Measurements from ENCODE around the gene CYP4F22. TPM values are rescaled to one million over a fixed set of nuclear protein-coding genes. Genes with fewer than 3 reads are reported as not detected.

Gene CYP4F22
- not detected for total RNA-seq (2021; fragmentation: NEBNext Ultra II Directional; extraction: Animal tissue kit (Norgen Biotek cat#: 25700))
- long read RNA-seq, result 0 reads

- TF ChIP-seq CTCF (IDR thresholded peaks at IDR 0.05), result no peak
- H3K4me1 Mint-ChIP-seq (ENCODE audit: low read depth), result no peaks in the 10 kb centered on the region
- H3K27me3 Mint-ChIP-seq (ENCODE audit: insufficient read depth), result peaks cover 32% of the 10 kb centered on the region
- H3K9me3 Mint-ChIP-seq, result no peaks in the 10 kb centered on the region
- no peak for DNase-seq
- no peak within 1 kb of the TSS for H3K27ac Mint-ChIP-seq
- no peaks in the 10 kb centered on the region for H3K36me3 Mint-ChIP-seq (ENCODE audit: low read depth)
- no peak within 1 kb of the TSS for H3K4me3 Mint-ChIP-seq
These were observed at the start of gene CYP4F22 for GRCh38 chr19:15508035-15508710. CYP4F22 (plus strand) TSS chr19:15508525; CDS start chr19:15525337, 16,812 bp downstream.

DNA sequence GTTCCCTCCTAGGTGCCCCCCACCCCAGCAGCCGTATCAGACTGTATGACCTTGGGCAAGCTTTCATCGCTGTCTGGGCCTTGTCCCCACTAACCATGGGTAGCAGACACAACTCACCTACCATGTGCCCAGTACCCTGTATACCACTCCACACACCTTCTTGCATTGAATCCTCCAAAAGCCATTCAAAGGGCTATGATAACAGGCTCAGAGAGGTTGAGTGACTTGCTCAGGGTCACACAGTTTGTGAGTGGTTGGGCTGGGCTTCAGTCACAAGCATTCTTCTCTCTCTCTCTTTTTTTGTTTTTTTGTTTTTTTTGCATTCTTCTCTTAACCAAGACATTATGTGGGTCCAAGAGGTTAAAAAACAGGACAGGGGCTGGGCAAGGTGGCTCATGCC is 46.6 kb upstream of the CYP4F22 start:
- Mint-ChIP-seq H3K36me3 (ENCODE audit: low read depth) (no peaks in the 10 kb centered on the region), H3K27me3 (ENCODE audit: insufficient read depth) (peaks cover 18% of the 10 kb centered on the region), H3K9me3 (no peaks in the 10 kb centered on the region), H3K27ac (no peak overlapping the region), H3K4me1 (ENCODE audit: low read depth) (peaks cover 2% of the 10 kb centered on the region), H3K4me3 (no peak overlapping the region)
- DNase-seq, result no peak
- TF ChIP-seq CTCF (IDR thresholded peaks at IDR 0.05), result no peak

DNA sequence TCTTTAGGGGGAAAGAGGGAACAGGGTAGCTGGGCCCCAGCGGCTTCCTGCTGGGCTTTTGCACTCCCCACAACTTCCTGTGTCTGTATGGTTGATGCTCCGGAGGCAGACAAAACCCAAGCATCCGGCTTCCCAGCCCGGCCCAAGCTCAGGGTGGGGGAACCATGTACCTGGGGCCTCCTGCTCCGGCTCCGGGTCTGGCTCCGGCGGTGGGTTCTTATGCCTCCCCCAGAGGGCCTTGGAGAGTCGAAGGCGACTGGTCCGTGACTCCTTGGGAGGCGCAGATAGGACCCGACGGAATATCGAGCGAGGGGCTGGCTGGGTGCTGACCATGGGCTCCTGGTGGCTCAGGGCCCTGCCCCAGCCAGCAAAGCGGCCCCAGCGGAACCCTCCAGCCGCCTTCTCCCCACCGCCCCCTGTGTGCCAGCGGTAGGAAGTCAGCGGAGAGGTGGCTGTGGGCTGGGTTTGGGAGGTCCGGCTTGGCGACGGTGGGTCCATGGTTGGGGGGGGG is 44.4 kb upstream of the CYP4F22 start:
- Mint-ChIP-seq H3K27ac (no peak overlapping the region), H3K9me3 (no peaks in the 10 kb centered on the region), H3K4me3 (no peak overlapping the region), H3K36me3 (ENCODE audit: low read depth) (no peaks in the 10 kb centered on the region), H3K4me1 (ENCODE audit: low read depth) (peaks cover 15% of the 10 kb centered on the region), H3K27me3 (ENCODE audit: insufficient read depth) (peaks cover 15% of the 10 kb centered on the region)
- TF ChIP-seq CTCF (IDR thresholded peaks at IDR 0.05), result no peak
- DNase-seq, result no peak

DNA sequence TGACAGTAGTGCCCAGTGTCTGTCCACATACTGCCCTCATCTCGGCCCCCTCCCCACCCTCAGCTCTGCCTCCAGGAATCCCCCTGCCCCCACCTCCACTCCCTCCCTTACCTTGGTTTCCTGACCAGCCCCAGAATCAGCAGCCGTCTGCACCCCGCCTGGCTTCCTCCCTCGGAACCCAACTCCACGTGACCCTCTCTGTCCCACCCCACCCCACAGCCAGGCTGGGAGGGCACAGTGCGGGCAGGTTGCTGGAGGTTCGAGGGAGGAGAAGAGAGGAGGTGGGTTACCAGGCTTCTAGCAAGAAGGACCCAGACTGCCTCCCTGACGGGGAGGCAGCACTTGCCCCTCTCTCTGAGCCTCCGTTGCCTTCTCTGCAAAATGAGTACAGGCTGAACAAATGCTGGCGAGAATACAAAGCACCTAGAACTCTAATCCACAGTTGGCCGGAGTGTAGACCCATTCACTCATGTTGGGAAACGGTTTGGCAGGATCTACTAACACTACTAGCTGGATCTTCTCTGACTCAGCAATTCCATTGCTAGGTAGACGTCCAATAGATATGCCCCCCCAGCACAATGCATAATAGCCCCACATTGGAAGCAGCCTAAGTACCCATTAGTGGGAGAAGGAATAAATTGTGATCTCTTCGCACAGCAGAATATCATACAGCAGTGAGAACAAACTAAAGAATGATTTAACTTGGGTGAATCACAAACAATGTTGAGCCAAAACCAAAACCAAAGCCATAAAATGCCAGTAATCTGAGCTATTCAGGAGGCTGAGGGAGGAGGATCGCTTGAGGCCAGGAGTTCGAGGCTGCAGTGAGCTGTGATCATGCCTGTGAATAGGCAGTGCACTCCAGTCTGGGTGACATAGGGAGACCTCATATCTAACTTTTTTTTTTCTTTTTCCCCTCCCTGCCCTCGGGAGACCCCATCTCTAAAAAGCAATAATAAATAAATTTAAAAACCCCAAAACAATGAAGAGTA is 43.6 kb upstream of the CYP4F22 start, which contains the start of gene RASAL3:
Gene RASAL3 (minus strand): TSS at position 151 of the 992 bp plus-strand sequence. CDS start 186 bp downstream, outside the sequence.
- no peaks in the 10 kb centered on the region for H3K36me3 Mint-ChIP-seq (ENCODE audit: low read depth)
- peaks cover 15% of the 10 kb centered on the region for H3K4me1 Mint-ChIP-seq (ENCODE audit: low read depth)
- no peak for DNase-seq
- TF ChIP-seq CTCF (IDR thresholded peaks at IDR 0.05), result no peak
- H3K27ac Mint-ChIP-seq, result no peak within 1 kb of the TSS
- peaks cover 12% of the 10 kb centered on the region for H3K27me3 Mint-ChIP-seq (ENCODE audit: insufficient read depth)
- no peaks in the 10 kb centered on the region for H3K9me3 Mint-ChIP-seq
- H3K4me3 Mint-ChIP-seq, result no peak within 1 kb of the TSS
